ENCODE measurements around the gene FAAP20. TPM values are rescaled to one million over a fixed set of nuclear protein-coding genes. Genes with fewer than 3 reads are reported as not detected.

The FAAP20 gene
- total RNA-seq, 1 donor from 2014 or later = 77.9 TPM

- no peak for DNase-seq (ENCODE audit: low spot score, unreplicated experiment)
- no peaks in the 10 kb centered on the region for H3K9me3 Mint-ChIP-seq (ENCODE audit: low read depth)
- no peaks in the 10 kb centered on the region for H3K36me3 Mint-ChIP-seq (ENCODE audit: insufficient read depth)
- H3K4me3 Mint-ChIP-seq (ENCODE audit: low read depth) = peak overlapping the region; percentile 67
- TF ChIP-seq CTCF (IDR thresholded peaks at IDR 0.05; ENCODE audit: unreplicated experiment) = no peak
- peak overlapping the region; percentile 52 for H3K27ac Mint-ChIP-seq
- peaks cover 6% of the 10 kb centered on the region for H3K4me1 Mint-ChIP-seq (ENCODE audit: low read depth)
- H3K27me3 Mint-ChIP-seq = no peaks in the 10 kb centered on the region
Measured at GRCh38 chr1:2199042-2199810, 4.7 kb upstream of the FAAP20 start.

- Mint-ChIP-seq H3K27ac (no peak overlapping the region), H3K36me3 (ENCODE audit: insufficient read depth) (no peaks in the 10 kb centered on the region), H3K4me3 (ENCODE audit: low read depth) (no peak overlapping the region), H3K9me3 (ENCODE audit: low read depth) (no peaks in the 10 kb centered on the region), H3K27me3 (no peaks in the 10 kb centered on the region), H3K4me1 (ENCODE audit: low read depth) (peaks cover 6% of the 10 kb centered on the region)
- no peak for DNase-seq (ENCODE audit: low spot score, unreplicated experiment)
- no peak for TF ChIP-seq CTCF (IDR thresholded peaks at IDR 0.05; ENCODE audit: unreplicated experiment)
Measured at GRCh38 chr1:2198571-2198970, 4.0 kb upstream of the FAAP20 start.

- Mint-ChIP-seq H3K4me1 (ENCODE audit: low read depth) (peaks cover 6% of the 10 kb centered on the region), H3K9me3 (ENCODE audit: low read depth) (no peaks in the 10 kb centered on the region), H3K27me3 (no peaks in the 10 kb centered on the region), H3K36me3 (ENCODE audit: insufficient read depth) (no peaks in the 10 kb centered on the region), H3K4me3 (ENCODE audit: low read depth) (no peak overlapping the region), H3K27ac (no peak overlapping the region)
- no peak for DNase-seq (ENCODE audit: low spot score, unreplicated experiment)
- no peak for TF ChIP-seq CTCF (IDR thresholded peaks at IDR 0.05; ENCODE audit: unreplicated experiment)
Measured at GRCh38 chr1:2197707-2198165, 3.2 kb upstream of the FAAP20 start.

- Mint-ChIP-seq H3K27me3 (no peaks in the 10 kb centered on the region), H3K27ac (no peak overlapping the region), H3K4me1 (ENCODE audit: low read depth) (peaks cover 6% of the 10 kb centered on the region), H3K9me3 (ENCODE audit: low read depth) (no peaks in the 10 kb centered on the region), H3K4me3 (ENCODE audit: low read depth) (no peak overlapping the region), H3K36me3 (ENCODE audit: insufficient read depth) (no peaks in the 10 kb centered on the region)
- no peak for TF ChIP-seq CTCF (IDR thresholded peaks at IDR 0.05; ENCODE audit: unreplicated experiment)
- DNase-seq (ENCODE audit: low spot score, unreplicated experiment) = no peak
Measured at GRCh38 chr1:2196901-2197638, 2.5 kb upstream of the FAAP20 start.

- TF ChIP-seq CTCF (IDR thresholded peaks at IDR 0.05; ENCODE audit: unreplicated experiment) = no peak
- no peaks in the 10 kb centered on the region for H3K9me3 Mint-ChIP-seq (ENCODE audit: low read depth)
Measured at GRCh38 chr1:2195785-2196184, 1.2 kb upstream of the FAAP20 start.

More at GRCh38 chr1:2195785-2196184, 1.2 kb upstream of the FAAP20 start:
- H3K27me3 Mint-ChIP-seq = no peaks in the 10 kb centered on the region
- no peak for DNase-seq (ENCODE audit: low spot score, unreplicated experiment)
- H3K4me3 Mint-ChIP-seq (ENCODE audit: low read depth) = no peak overlapping the region
- no peaks in the 10 kb centered on the region for H3K36me3 Mint-ChIP-seq (ENCODE audit: insufficient read depth)
- H3K27ac Mint-ChIP-seq = no peak overlapping the region
- H3K4me1 Mint-ChIP-seq (ENCODE audit: low read depth) = peaks cover 10% of the 10 kb centered on the region
